ENCODE results near the gene SLC43A2.

The SLC43A2 gene

GRCh38 chr17:1623057-1623630 lies 5.5 kb downstream of the SLC43A2 start:
- Mint-ChIP-seq H3K9me3 (no peaks in the 10 kb centered on the region), H3K4me3 (no peak overlapping the region), H3K27me3 (no peaks in the 10 kb centered on the region), H3K27ac (no peak overlapping the region), H3K36me3 (peaks cover 50 to 59% of the 10 kb centered on the region in 2 donors), H3K4me1 (peaks cover 29 to 55% of the 10 kb centered on the region in 2 donors)
- ATAC-seq (replicated peaks) (no peak), DNase-seq (no peak)

GRCh38 chr17:1621273-1621954 lies 7.2 kb downstream of the SLC43A2 start:
- Mint-ChIP-seq H3K27me3 (no peaks in the 10 kb centered on the region), H3K9me3 (no peaks in the 10 kb centered on the region), H3K4me1 (peaks cover 26 to 52% of the 10 kb centered on the region in 2 donors), H3K4me3 (no peak overlapping the region), H3K27ac (peak overlapping the region; percentile 28), H3K36me3 (peaks cover 47 to 65% of the 10 kb centered on the region in 2 donors)
- ATAC-seq (replicated peaks) (no peak), DNase-seq (no peak)

GRCh38 chr17:1620486-1620885 lies 8.1 kb downstream of the SLC43A2 start:
- no peak overlapping the region for H3K27ac Mint-ChIP-seq
- DNase-seq = no peak
- H3K9me3 Mint-ChIP-seq = no peaks in the 10 kb centered on the region
- peaks cover 43 to 61% of the 10 kb centered on the region in 2 donors for H3K36me3 Mint-ChIP-seq
- ATAC-seq (replicated peaks) = no peak
- H3K4me3 Mint-ChIP-seq = no peak overlapping the region
- peaks cover 19 to 42% of the 10 kb centered on the region in 2 donors for H3K4me1 Mint-ChIP-seq
- H3K27me3 Mint-ChIP-seq = no peaks in the 10 kb centered on the region

- ATAC-seq (replicated peaks) = peak in 1 of 2 donors; percentile 42
- peaks cover 50 to 62% of the 10 kb centered on the region in 2 donors for H3K36me3 Mint-ChIP-seq
These were observed 10.9 kb downstream of the SLC43A2 start for GRCh38 chr17:1617620-1618174.

GRCh38 chr17:1616101-1616500 lies 12.5 kb downstream of the SLC43A2 start:
- no peak overlapping the region for H3K27ac Mint-ChIP-seq
- H3K36me3 Mint-ChIP-seq = peaks cover 57 to 71% of the 10 kb centered on the region in 2 donors
- H3K9me3 Mint-ChIP-seq = no peaks in the 10 kb centered on the region
- no peak for DNase-seq
- no peaks in the 10 kb centered on the region for H3K27me3 Mint-ChIP-seq
- no peak overlapping the region for H3K4me3 Mint-ChIP-seq
- peaks cover 19 to 32% of the 10 kb centered on the region in 2 donors for H3K4me1 Mint-ChIP-seq
- ATAC-seq (replicated peaks) = no peak

More at GRCh38 chr17:1617620-1618174, 10.9 kb downstream of the SLC43A2 start:
- no peaks in the 10 kb centered on the region for H3K9me3 Mint-ChIP-seq
- H3K27ac Mint-ChIP-seq = peak overlapping the region; percentile 82
- no peak overlapping the region for H3K4me3 Mint-ChIP-seq
- peaks cover 17 to 26% of the 10 kb centered on the region in 2 donors for H3K4me1 Mint-ChIP-seq
- DNase-seq = no peak
- no peaks in the 10 kb centered on the region for H3K27me3 Mint-ChIP-seq

GRCh38 chr17:1612400-1612799 lies 16.2 kb downstream of the SLC43A2 start:
- peaks cover 18 to 31% of the 10 kb centered on the region in 2 donors for H3K4me1 Mint-ChIP-seq
- DNase-seq = no peak
- no peak overlapping the region for H3K4me3 Mint-ChIP-seq
- H3K27me3 Mint-ChIP-seq = no peaks in the 10 kb centered on the region
- ATAC-seq (replicated peaks) = no peak
- H3K9me3 Mint-ChIP-seq = no peaks in the 10 kb centered on the region
- no peak overlapping the region for H3K27ac Mint-ChIP-seq
- peaks cover 55 to 65% of the 10 kb centered on the region in 2 donors for H3K36me3 Mint-ChIP-seq

- ATAC-seq (replicated peaks) (no peak), DNase-seq (no peak)
- no peaks in the 10 kb centered on the region for H3K9me3 Mint-ChIP-seq
- H3K27me3 Mint-ChIP-seq = no peaks in the 10 kb centered on the region
- H3K4me3 Mint-ChIP-seq = no peak overlapping the region
- peaks cover 24 to 36% of the 10 kb centered on the region in 2 donors for H3K4me1 Mint-ChIP-seq
- peaks cover 54 to 65% of the 10 kb centered on the region in 2 donors for H3K36me3 Mint-ChIP-seq
- H3K27ac Mint-ChIP-seq = no peak overlapping the region
These were observed 16.9 kb downstream of the SLC43A2 start for GRCh38 chr17:1611715-1612114.

- peak overlapping the region; percentile 94 for H3K27ac Mint-ChIP-seq
- no peak for DNase-seq
- H3K36me3 Mint-ChIP-seq = peaks cover 42 to 57% of the 10 kb centered on the region in 2 donors
- H3K4me3 Mint-ChIP-seq = peak overlapping the region in 1 of 2 donors; percentile 16
- H3K27me3 Mint-ChIP-seq = no peaks in the 10 kb centered on the region
- H3K4me1 Mint-ChIP-seq = peaks cover 41 to 66% of the 10 kb centered on the region in 2 donors
- no peaks in the 10 kb centered on the region for H3K9me3 Mint-ChIP-seq
- ATAC-seq (replicated peaks) = no peak
These were observed 20.0 kb downstream of the SLC43A2 start for GRCh38 chr17:1608676-1609075.

GRCh38 chr17:1607971-1608320 lies 20.7 kb downstream of the SLC43A2 start:
- H3K4me1 Mint-ChIP-seq = peaks cover 39 to 66% of the 10 kb centered on the region in 2 donors
- DNase-seq (no peak), ATAC-seq (replicated peaks) (peak; percentile 2)
- H3K36me3 Mint-ChIP-seq = peaks cover 35 to 50% of the 10 kb centered on the region in 2 donors
- H3K4me3 Mint-ChIP-seq = peak overlapping the region; percentile 15 to 25
- H3K27ac Mint-ChIP-seq = peak overlapping the region; percentile 94
- H3K27me3 Mint-ChIP-seq = no peaks in the 10 kb centered on the region
- no peaks in the 10 kb centered on the region for H3K9me3 Mint-ChIP-seq

- peak overlapping the region; percentile 94 for H3K27ac Mint-ChIP-seq
- H3K4me1 Mint-ChIP-seq = peaks cover 34 to 56% of the 10 kb centered on the region in 2 donors
- peaks cover 30 to 44% of the 10 kb centered on the region in 2 donors for H3K36me3 Mint-ChIP-seq
- H3K9me3 Mint-ChIP-seq = no peaks in the 10 kb centered on the region
- peak; percentile 35 for ATAC-seq (replicated peaks)
- H3K27me3 Mint-ChIP-seq = no peaks in the 10 kb centered on the region
- DNase-seq = peak; percentile 66
- H3K4me3 Mint-ChIP-seq = peak overlapping the region; percentile 47 to 56
These were observed 22.2 kb downstream of the SLC43A2 start for GRCh38 chr17:1606352-1606985.

GRCh38 chr17:1605681-1606351 lies 22.8 kb downstream of the SLC43A2 start:
- Mint-ChIP-seq H3K27me3 (no peaks in the 10 kb centered on the region), H3K9me3 (no peaks in the 10 kb centered on the region), H3K4me1 (peaks cover 34 to 54% of the 10 kb centered on the region in 2 donors), H3K4me3 (peak overlapping the region; percentile 56 to 59), H3K36me3 (peaks cover 33 to 44% of the 10 kb centered on the region in 2 donors), H3K27ac (peak overlapping the region; percentile 94)
- ATAC-seq (replicated peaks) (no peak), DNase-seq (no peak)

- DNase-seq (no peak), ATAC-seq (replicated peaks) (no peak)
- peak overlapping the region; percentile 94 for H3K27ac Mint-ChIP-seq
- no peaks in the 10 kb centered on the region for H3K27me3 Mint-ChIP-seq
- H3K4me3 Mint-ChIP-seq = peak overlapping the region; percentile 74 to 75
- no peaks in the 10 kb centered on the region for H3K9me3 Mint-ChIP-seq
- peaks cover 40 to 48% of the 10 kb centered on the region in 2 donors for H3K36me3 Mint-ChIP-seq
- peaks cover 34 to 54% of the 10 kb centered on the region in 2 donors for H3K4me1 Mint-ChIP-seq
These were observed 23.7 kb downstream of the SLC43A2 start for GRCh38 chr17:1604831-1605528.

GRCh38 chr17:1601571-1601970 lies 27.1 kb downstream of the SLC43A2 start:
- DNase-seq (no peak), ATAC-seq (replicated peaks) (no peak)
- Mint-ChIP-seq H3K36me3 (peaks cover 44 to 52% of the 10 kb centered on the region in 2 donors), H3K27ac (no peak overlapping the region), H3K4me3 (no peak overlapping the region), H3K27me3 (no peaks in the 10 kb centered on the region), H3K4me1 (peaks cover 19 to 39% of the 10 kb centered on the region in 2 donors), H3K9me3 (no peaks in the 10 kb centered on the region)

Measured in stimulated activated naive B cell treated with anti-CD40 and anti-IgM and Interleukin-4, amounts not matched to agents 10 μg/mL and 1 μg/mL and 100 μg/mL, for 72 hours (primary cell).